NOMO-1 treated with dmso at 0.1 percent for 144 hours (cell line): Measurements from ENCODE around the gene KRTAP20-4.

Experiments
- DNase-seq: peaks from one replicate; lab custom pipeline; 2025; ENCODE audit not compliant: unreplicated experiment; lab: John Stamatoyannopoulos, UW

Gene KRTAP20-4

DNA sequence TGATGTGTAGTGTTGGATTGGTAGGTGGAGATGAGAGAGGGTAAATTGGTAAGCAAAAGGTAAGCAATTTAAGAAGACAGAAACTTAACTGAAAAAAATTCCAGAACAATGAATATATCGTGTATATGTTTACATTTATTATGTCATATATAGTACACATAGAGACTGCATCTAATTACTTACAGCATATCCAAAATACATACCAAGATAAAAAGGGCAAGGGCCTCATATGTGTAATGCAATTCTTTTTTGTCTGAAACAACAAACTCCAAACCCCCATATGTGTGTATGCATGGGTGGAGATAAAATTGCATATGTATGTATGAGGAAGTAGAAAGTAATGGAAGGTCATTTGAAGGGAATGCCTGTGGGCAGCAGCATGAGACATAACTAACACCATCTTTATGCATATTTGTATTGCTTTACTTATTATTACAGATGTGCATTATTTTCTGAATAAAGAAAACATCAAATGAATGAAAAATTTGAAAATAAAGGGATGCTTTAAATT lies 26.5 kb downstream of the KRTAP20-4 start:
- no peak for DNase-seq

DNA sequence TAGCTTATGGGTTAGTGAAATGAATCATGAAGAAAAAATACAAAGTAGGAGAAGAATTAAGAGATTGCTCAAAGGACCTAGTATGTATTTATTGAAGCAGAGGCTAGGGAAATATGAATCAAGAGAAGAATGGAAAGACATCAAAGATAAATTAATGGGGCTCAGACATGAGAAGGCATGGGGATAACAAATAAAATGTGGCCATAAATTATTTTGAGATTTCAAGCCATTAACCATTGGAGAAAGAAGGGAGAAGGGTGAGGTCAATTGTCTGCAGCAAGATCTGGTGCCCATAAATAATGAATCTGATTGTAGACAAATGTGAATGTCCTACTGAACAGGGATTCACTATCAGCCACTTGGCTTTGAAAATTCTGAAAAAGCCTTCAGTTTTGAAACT lies 32.5 kb downstream of the KRTAP20-4 start:
- no peak for DNase-seq

DNA sequence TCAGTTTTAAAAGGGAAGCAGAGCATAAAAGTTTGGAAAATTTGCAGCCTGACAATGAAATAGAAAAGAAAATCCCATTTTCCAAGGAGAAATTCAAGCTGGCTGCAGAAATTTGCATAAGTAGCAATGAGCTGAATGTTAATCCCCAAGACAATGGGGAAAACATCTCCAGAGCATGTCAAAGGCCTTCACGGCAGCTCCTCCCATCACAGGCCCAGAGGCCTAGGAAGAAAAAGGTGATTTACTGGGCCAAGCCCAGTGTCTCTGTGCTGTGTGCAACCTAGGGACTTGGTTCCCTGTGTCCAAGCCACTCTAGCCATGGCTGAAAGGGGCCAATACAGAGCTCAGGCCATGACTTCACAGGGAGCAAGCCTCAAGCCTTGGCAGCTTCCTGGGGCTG lies 48.3 kb downstream of the KRTAP20-4 start:
- DNase-seq = no peak
